H1 (cell line): ENCODE data around the gene SPATA25. TPM values are rescaled to one million over a fixed set of nuclear protein-coding genes. Genes with fewer than 3 reads are reported as not detected.

Experiments
- CTCF ChIA-PET: fragments of 300-600 bp; sonication (Branson Sonifier 250); formaldehyde crosslinking; loops from one replicate; lab custom pipeline; 2021; ENCODE audit not compliant: partially characterized antibody; lab: Charles Lee
- POLR2A ChIA-PET: fragments of 300-600 bp; sonication (Branson Sonifier 250); formaldehyde crosslinking; loops from one replicate; lab custom pipeline; 2021; ENCODE audit warnings: inconsistent platforms; ENCODE audit not compliant: partially characterized antibody; lab: Charles Lee
- DNase-seq, 2 experiments: peaks; one replicate each; pipeline versions ENCODE4 v3.0.0 to v3.0.0-alpha.2; 2010 to 2022; ENCODE audit warnings: low spot score in 2 of 2, low read depth in 1 of 2, mixed read lengths in 1 of 2
- FAIRE-seq: peaks from 2 replicates; lab custom pipeline; 2011; peaks lifted over from hg19 to GRCh38; lab: Jason Lieb, UNC
- H2AFZ ChIP-seq: 2 replicates; pipeline ENCODE4 v1.8.1; 2012; ENCODE audit warnings: low read length, inconsistent platforms
- H2AK5ac ChIP-seq: 2 replicates; pipeline ENCODE4 v1.6.1; 2013; ENCODE audit warnings: low read depth, low read length
- H2BK120ac ChIP-seq: replicated peaks from 2 replicates; pipeline ENCODE3; 2013; ENCODE audit warnings: low read depth, low read length, inconsistent platforms
- H2BK12ac ChIP-seq: 2 replicates; pipeline ENCODE4 v1.6.1; 2013; ENCODE audit warnings: low read depth, low read length
- H2BK15ac ChIP-seq: 2 replicates; pipeline ENCODE4 v1.6.1; 2013; ENCODE audit warnings: low read length
- H2BK20ac ChIP-seq: 2 replicates; pipeline ENCODE4 v1.6.1; 2013; ENCODE audit warnings: low read length
- H2BK5ac ChIP-seq: 2 replicates; pipeline ENCODE4 v1.6.1; 2013; ENCODE audit warnings: low read depth, low read length
- H3K14ac ChIP-seq: 2 replicates; pipeline ENCODE4 v1.6.1; 2013; ENCODE audit warnings: inconsistent platforms; ENCODE audit not compliant: insufficient read length
- H3K18ac ChIP-seq: 2 replicates; pipeline ENCODE4 v1.6.1; 2013; ENCODE audit warnings: low read length; ENCODE audit errors: extremely low read depth
- H3K23ac ChIP-seq: 2 replicates; pipeline ENCODE4 v1.6.1; 2013; ENCODE audit warnings: inconsistent platforms; ENCODE audit not compliant: insufficient read length
- H3K23me2 ChIP-seq: 2 replicates; pipeline ENCODE4 v1.6.1; 2013; ENCODE audit warnings: low read depth, low read length
- H3K27ac ChIP-seq: 2 replicates; pipeline ENCODE4 v1.6.1; 2011; ENCODE audit warnings: low read depth, low read length, inconsistent platforms
- H3K27me3 ChIP-seq, 4 experiments: replicated peaks in 1 of 4; 1 replicate in 1 of 4; 2 replicates in 3 of 4; pipeline versions ENCODE4 v1.6.1 to v1.8.1; 2011 to 2013; ENCODE audit warnings: low read length in 3 of 4, mild to moderate bottlenecking in 3 of 4, inconsistent platforms in 2 of 4, mixed read lengths in 2 of 4, moderate library complexity in 1 of 4; ENCODE audit not compliant: control insufficient read depth in 3 of 4, insufficient read depth in 3 of 4; ENCODE audit errors: extremely low read depth in 1 of 4
- H3K36me3 ChIP-seq, 4 experiments: 2 replicates each; pipeline versions ENCODE4 v1.6.1 to v1.8.1; 2011 to 2013; ENCODE audit warnings: mild to moderate bottlenecking in 4 of 4, low read length in 3 of 4, moderate library complexity in 2 of 4, control low read depth in 1 of 4, inconsistent platforms in 1 of 4; ENCODE audit not compliant: insufficient read depth in 4 of 4, control insufficient read depth in 2 of 4
- H3K4ac ChIP-seq: replicated peaks from 2 replicates; pipeline ENCODE3; 2013; ENCODE audit warnings: low read length, low read depth, mixed read lengths, inconsistent platforms; ENCODE audit not compliant: insufficient read length
- H3K4me1 ChIP-seq, 4 experiments: replicated peaks in 1 of 4; 1 replicate in 1 of 4; 2 replicates in 3 of 4; pipeline versions ENCODE4 v1.6.1 to v1.8.1; 2011 to 2013; ENCODE audit warnings: low read length in 3 of 4, inconsistent platforms in 2 of 4, mixed read lengths in 1 of 4; ENCODE audit not compliant: insufficient read depth in 4 of 4, control insufficient read depth in 3 of 4
- H3K4me2 ChIP-seq, 2 experiments: 2 replicates each; pipeline versions ENCODE4 v1.6.1 to v1.8.1; 2011 to 2013; ENCODE audit warnings: low read depth in 2 of 2, low read length in 2 of 2, control low read depth in 1 of 2, inconsistent platforms in 1 of 2, mild to moderate bottlenecking in 1 of 2; ENCODE audit not compliant: insufficient read depth in 1 of 2
- H3K4me3 ChIP-seq, 4 experiments: fragments of 200-600, 300-600 bp in 1 of 4; sonication (generic), shearing (Covaris generic), sonication (Bioruptor Twin) in 1 of 4; 2 replicates each; pipeline versions ENCODE4 v1.5.1 to v1.8.1; 2011 to 2016; ENCODE audit warnings: low read length in 4 of 4, low read depth in 3 of 4, control low read depth in 2 of 4, inconsistent platforms in 2 of 4, mild to moderate bottlenecking in 2 of 4, mixed read lengths in 1 of 4, moderate library complexity in 1 of 4; ENCODE audit not compliant: insufficient read depth in 2 of 4; ENCODE audit errors: extremely low read depth in 1 of 4
- H3K56ac ChIP-seq: replicated peaks from 2 replicates; pipeline ENCODE3; 2013; ENCODE audit warnings: low read depth, mild to moderate bottlenecking, mixed read lengths, low read length, inconsistent platforms; ENCODE audit not compliant: insufficient read length
- H3K79me1 ChIP-seq: 2 replicates; pipeline ENCODE4 v1.6.1; 2013; ENCODE audit warnings: low read depth, low read length, control low read depth
- H3K79me2 ChIP-seq, 2 experiments: 2 replicates each; pipeline versions ENCODE4 v1.6.1 to v1.8.1; 2012 to 2013; ENCODE audit warnings: low read length in 2 of 2, mild to moderate bottlenecking in 2 of 2, inconsistent platforms in 1 of 2; ENCODE audit not compliant: insufficient read depth in 2 of 2, control insufficient read depth in 1 of 2
- H3K9ac ChIP-seq, 4 experiments: replicated peaks in 1 of 4; 1 replicate in 1 of 4; 2 replicates in 3 of 4; pipeline versions ENCODE4 v1.6.1 to v1.8.1; 2011 to 2013; ENCODE audit warnings: low read depth in 3 of 4, low read length in 3 of 4, control low read depth in 2 of 4, mild to moderate bottlenecking in 2 of 4, moderate library complexity in 2 of 4, inconsistent platforms in 1 of 4; ENCODE audit errors: extremely low read depth in 1 of 4
- H3K9me3 ChIP-seq, 2 experiments: 2 replicates each; pipeline versions ENCODE4 v1.6.1 to v1.8.1; 2012 to 2013; ENCODE audit warnings: mild to moderate bottlenecking in 2 of 2, moderate library complexity in 2 of 2, control low read depth in 1 of 2, inconsistent platforms in 1 of 2, low read depth in 1 of 2, low read length in 1 of 2, mixed read lengths in 1 of 2; ENCODE audit not compliant: insufficient read depth in 2 of 2
- H4K20me1 ChIP-seq, 2 experiments: replicated peaks in 1 of 2; 2 replicates each; pipeline versions ENCODE3 to v1.8.1; 2011 to 2013; ENCODE audit warnings: inconsistent platforms in 2 of 2, low read length in 2 of 2, mild to moderate bottlenecking in 1 of 2; ENCODE audit not compliant: insufficient read depth in 2 of 2, control insufficient read depth in 1 of 2
- H4K5ac ChIP-seq: 2 replicates; pipeline ENCODE4 v1.6.1; 2013; ENCODE audit warnings: low read length, low read depth, mixed read lengths, inconsistent platforms; ENCODE audit not compliant: insufficient read length
- H4K8ac ChIP-seq: 2 replicates; pipeline ENCODE4 v1.8.0; 2013; ENCODE audit warnings: mild to moderate bottlenecking, moderate library complexity, low read length, inconsistent platforms; ENCODE audit not compliant: insufficient read depth; ENCODE audit errors: extremely low read depth
- H4K91ac ChIP-seq: replicated peaks from 2 replicates; pipeline ENCODE3; 2013; ENCODE audit warnings: low read length, mixed read lengths, inconsistent platforms; ENCODE audit not compliant: insufficient read length
- CHD2 ChIP-seq: IDR thresholded peaks from 2 replicates; pipeline ENCODE4 v1.6.1; 2012; ENCODE audit warnings: low read length, improper control_type of control experiment
- CTCF ChIP-seq, 3 experiments: IDR thresholded peaks; 1 replicate in 2 of 3; 2 replicates in 1 of 3; pipeline versions ENCODE4 v1.5.1 to v1.6.1; 2011; ENCODE audit warnings: low read length in 3 of 3, mild to moderate bottlenecking in 3 of 3, inconsistent platforms in 2 of 3, low read depth in 1 of 3, moderate library complexity in 1 of 3; ENCODE audit not compliant: insufficient read depth in 1 of 3; ENCODE audit errors: control extremely low read depth in 1 of 3
- EP300 ChIP-seq, 2 experiments: IDR thresholded peaks; 1 replicate in 1 of 2; 2 replicates in 1 of 2; pipeline ENCODE4 v1.6.1; 2011 to 2012; ENCODE audit warnings: low read depth in 2 of 2, low read length in 2 of 2, mild to moderate bottlenecking in 2 of 2, borderline replicate concordance in 1 of 2, inconsistent platforms in 1 of 2, moderate library complexity in 1 of 2
- GABPA ChIP-seq: IDR thresholded peaks from 2 replicates; pipeline ENCODE4 v1.6.1; 2011; ENCODE audit warnings: mild to moderate bottlenecking, low read length, moderate library complexity, borderline replicate concordance; ENCODE audit not compliant: insufficient read depth
- RAD21 ChIP-seq, 2 experiments: IDR thresholded peaks in 1 of 2; conservative IDR thresholded peaks in 1 of 2; 2 replicates each; pipeline ENCODE4 v1.6.1; 2011; ENCODE audit warnings: low read depth in 2 of 2, low read length in 2 of 2, improper control_type of control experiment in 1 of 2, inconsistent platforms in 1 of 2, mild to moderate bottlenecking in 1 of 2, moderate library complexity in 1 of 2
- RBBP5 ChIP-seq: IDR thresholded peaks from 2 replicates; pipeline ENCODE4 v1.7.1; 2012; ENCODE audit warnings: low read depth, mild to moderate bottlenecking, inconsistent platforms, low read length, moderate library complexity, borderline replicate concordance
- RXRA ChIP-seq: IDR thresholded peaks from 2 replicates; pipeline ENCODE4 v1.6.1; 2011; ENCODE audit warnings: low read depth, mild to moderate bottlenecking, low read length, moderate library complexity; ENCODE audit not compliant: insufficient read depth
- SAP30 ChIP-seq: fragments of 300-600 bp; sonication (generic); IDR thresholded peaks from 2 replicates; pipeline ENCODE4 v1.7.1; 2012; ENCODE audit warnings: low read length, moderate library complexity, mild to moderate bottlenecking, inconsistent platforms; ENCODE audit not compliant: insufficient read depth, insufficient replicate concordance
- TAF7 ChIP-seq: optimal IDR thresholded peaks from 2 replicates; pipeline ENCODE3; 2011; ENCODE audit warnings: low read depth, mild to moderate bottlenecking, inconsistent platforms, low read length, moderate library complexity, borderline replicate concordance
- WGBS, 2 experiments: shearing (Covaris generic) in 1 of 2; methylation state at CpG; one replicate each; pipeline versions ENCODE4 v1.1.6 to v1.1.7; 2013 to 2015; ENCODE audit warnings: low lambda C conversion rate in 2 of 2, mixed read lengths in 2 of 2, inconsistent platforms in 1 of 2, low coverage in 1 of 2, missing lambda C conversion rate in 1 of 2; ENCODE audit not compliant: insufficient replicate concordance in 2 of 2, insufficient coverage in 1 of 2, insufficient read length in 1 of 2; ENCODE audit errors: extremely low coverage in 1 of 2, missing lambda C conversion rate in 1 of 2; 5-methylcytosine and 5-hydroxymethylcytosine counted together
- polyA plus RNA-seq, 7 experiments: library from polyadenylated mRNA; depleted of rRNA in 3 of 7; stranded (reverse) in 5 of 7; unstranded in 2 of 7; fragments of >200 nt in 5 of 7; fragments of 200-250 nt in 2 of 7; gene quantifications; 1 replicate in 5 of 7; 2 replicates in 1 of 7; 4 replicates in 1 of 7; pipeline versions ENCODE4 v1.2.1 to v1.2.3, GENCODE V29; 2011 to 2013; ENCODE audit warnings: missing spikeins in 2 of 7, mixed read lengths in 2 of 7
- total RNA-seq: library from RNA; stranded (reverse); fragmentation: NEBNext Ultra II Directional; extraction: Animal tissue kit (Norgen Biotek cat#: 25700); gene quantifications from 2 replicates; pipeline ENCODE4 v1.2.1, GENCODE V29; 2021

The SPATA25 gene
- total and polyA plus RNA-seq, 2 of the 8 experiments (the other 6 are each of a cell fraction or from before 2014, with no cell fraction given), result 2.0 to 3.0 TPM

- POLR2A ChIA-PET, result interaction anchor here (1.2 to 8.1 kb wide), 3 partner anchors 10 to 35 kb away, joined by 4 to 39 read pairs (median 4); partner anchors contain the start of genes ACOT8, ZSWIM1 and ZSWIM3
- no peak overlapping the region for H3K56ac ChIP-seq
- no peak overlapping the region for H4K5ac ChIP-seq
- no peaks in the 10 kb centered on the region for H3K9me3 ChIP-seq
- H3K9ac ChIP-seq, result no peak overlapping the region
- H3K79me1 ChIP-seq, result no peaks in the 10 kb centered on the region
- no peak overlapping the region for H3K4ac ChIP-seq
- H3K27ac ChIP-seq, result no peak overlapping the region
- no peak overlapping the region for H4K8ac ChIP-seq
- no peak overlapping the region for H3K4me2 ChIP-seq
- H4K20me1 ChIP-seq, result no peaks in the 10 kb centered on the region
- CTCF ChIA-PET, result interaction anchor here (1.4 kb wide), 3 partner anchors 17 to 48 kb away, joined by 3 to 8 read pairs (median 6); no protein-coding TSS in a partner anchor
- no peak overlapping the region for H3K14ac ChIP-seq
- DNase-seq (no peak), FAIRE-seq (no peak)
- peaks cover 0 to 8% (median 2%) of the 10 kb centered on the region in 4 experiments; a peak in 3 of 8 replicates for H3K36me3 ChIP-seq
- no peak overlapping the region for H2BK120ac ChIP-seq
- no peak overlapping the region for H2AK5ac ChIP-seq
- no peak overlapping the region for H2BK15ac ChIP-seq
- 86% methylated on average over 3 of the region's 4 CpGs; no CpG with 5 or more reads in 1 of the 2 experiments for WGBS, 2 experiments
- H3K4me1 ChIP-seq, result no peaks in the 10 kb centered on the region
- no peak overlapping the region for H3K4me3 ChIP-seq
- no peak overlapping the region for H4K91ac ChIP-seq
- no peak overlapping the region for H2BK12ac ChIP-seq
- no peaks in the 10 kb centered on the region for H3K27me3 ChIP-seq
- no peaks in the 10 kb centered on the region for H3K79me2 ChIP-seq
- no peak overlapping the region for H2AFZ ChIP-seq
- no peaks in the 10 kb centered on the region for H3K23me2 ChIP-seq
- H2BK20ac ChIP-seq, result no peak overlapping the region
- no peak overlapping the region for H3K18ac ChIP-seq
- H2BK5ac ChIP-seq, result no peak overlapping the region
- H3K23ac ChIP-seq, result no peak overlapping the region
- TF ChIP-seq RBBP5, result no peak
- TF ChIP-seq CTCF (IDR thresholded peaks at IDR 0.05; ENCODE audit: control extremely low read depth in 1 of 3, insufficient read depth in 1 of 3, low read depth in 1 of 3, low read length in 3 of 3), result no peak
- no peak for TF ChIP-seq SAP30
- no peak for TF ChIP-seq RXRA
- TF ChIP-seq GABPA, result no peak
- no peak for TF ChIP-seq CHD2
- TF ChIP-seq TAF7, result no peak
- TF ChIP-seq RAD21 (IDR thresholded peaks at IDR 0.05 in 1 of 2, conservative IDR thresholded peaks at IDR 0.05 in 1 of 2; ENCODE audit: low read depth in 2 of 2, low read length in 2 of 2), result no peak
- no peak for TF ChIP-seq EP300 (IDR thresholded peaks at IDR 0.05; ENCODE audit: borderline replicate concordance in 1 of 2, low read depth in 2 of 2, low read length in 2 of 2)
Observed at GRCh38 chr20:45872626-45873025, 14.8 kb downstream of the SPATA25 start.
